Left renal pelvis (tissue), 4 donors: Measurements from ENCODE around the gene CORO7. TPM values are rescaled to one million over a fixed set of nuclear protein-coding genes. Genes with fewer than 3 reads are reported as not detected.
A peak's percentile ranks its signal among the peaks of the same experiment; 100 is the strongest.

ENCODE experiments used
- DNase-seq, 4 donors: peaks; one replicate each; pipeline ENCODE4 v3.0.0-alpha.2; 2013; ENCODE audit warnings: low read depth in 4 of 4, low spot score in 3 of 4
- polyA plus RNA-seq, 4 donors: library from polyadenylated mRNA; unstranded; fragments of 120-200 nt; gene quantifications; one replicate each; pipeline ENCODE4 v1.2.1, GENCODE V29; 2013; ENCODE audit not compliant: insufficient read length in 4 of 4

CORO7 gene
- polyA plus RNA-seq, 4 donors: 14.1 to 25.5 (median 16.9) TPM

- no peak for DNase-seq
These were observed 30.5 kb downstream of the CORO7 start for GRCh38 chr16:4385789-4386450.

DNA sequence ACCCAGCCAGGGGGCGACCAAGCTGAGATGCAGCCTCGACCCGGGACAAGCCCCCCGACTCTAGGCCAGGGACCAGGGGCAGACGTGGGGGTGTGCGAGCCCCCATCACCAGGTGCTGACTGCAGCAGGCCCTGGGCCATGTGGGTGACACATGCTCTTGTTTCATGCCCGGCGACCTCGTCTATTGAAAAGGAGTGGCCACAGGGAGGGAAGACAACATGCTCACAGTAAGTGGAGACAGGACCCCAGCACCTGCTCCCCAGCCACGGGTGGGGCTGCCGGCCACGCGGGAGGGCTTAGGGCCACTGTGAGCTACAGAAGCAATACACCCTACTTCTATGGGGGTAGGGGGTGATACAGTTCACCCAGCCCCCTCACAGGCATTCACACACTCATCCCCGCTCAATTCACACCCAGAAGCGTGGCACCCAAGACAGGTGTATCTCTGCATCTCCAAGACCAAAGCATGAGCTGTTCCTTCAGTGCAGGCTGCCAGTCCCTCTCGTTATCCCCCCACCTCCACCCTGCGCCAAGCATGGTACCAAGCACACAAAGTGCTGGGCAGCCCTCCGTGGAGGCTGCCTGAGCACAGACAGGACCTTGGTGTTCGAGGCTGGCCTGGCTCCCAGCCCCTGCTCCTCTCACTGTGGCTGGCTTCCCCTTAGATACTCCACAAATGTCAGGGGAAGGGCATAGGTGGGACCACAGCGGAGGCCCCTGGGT, 31.2 kb downstream of the CORO7 start:
- no peak for DNase-seq

DNA sequence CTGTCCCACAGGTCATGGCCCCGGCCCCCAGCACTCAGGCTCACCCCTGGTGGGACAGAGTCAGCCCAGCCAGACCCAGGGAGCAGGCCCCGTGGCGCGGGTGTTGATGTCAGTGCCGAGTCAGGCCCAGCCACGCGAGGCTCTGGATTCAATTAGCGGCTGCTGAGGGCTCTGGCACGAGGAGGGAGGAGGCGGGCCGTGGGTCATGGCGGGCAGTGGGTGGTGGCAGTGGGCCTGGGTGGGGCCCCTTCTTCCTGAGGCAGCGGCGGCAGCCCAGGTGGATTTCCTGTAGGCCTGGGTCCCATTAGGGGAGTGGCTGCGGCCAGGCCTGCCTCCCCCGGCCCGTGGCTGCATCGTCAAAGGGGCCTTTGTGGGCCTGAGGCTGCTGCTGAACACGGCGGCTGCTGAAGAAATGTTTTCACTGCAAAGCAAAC, 31.9 kb downstream of the CORO7 start:
- no peak for DNase-seq

DNA sequence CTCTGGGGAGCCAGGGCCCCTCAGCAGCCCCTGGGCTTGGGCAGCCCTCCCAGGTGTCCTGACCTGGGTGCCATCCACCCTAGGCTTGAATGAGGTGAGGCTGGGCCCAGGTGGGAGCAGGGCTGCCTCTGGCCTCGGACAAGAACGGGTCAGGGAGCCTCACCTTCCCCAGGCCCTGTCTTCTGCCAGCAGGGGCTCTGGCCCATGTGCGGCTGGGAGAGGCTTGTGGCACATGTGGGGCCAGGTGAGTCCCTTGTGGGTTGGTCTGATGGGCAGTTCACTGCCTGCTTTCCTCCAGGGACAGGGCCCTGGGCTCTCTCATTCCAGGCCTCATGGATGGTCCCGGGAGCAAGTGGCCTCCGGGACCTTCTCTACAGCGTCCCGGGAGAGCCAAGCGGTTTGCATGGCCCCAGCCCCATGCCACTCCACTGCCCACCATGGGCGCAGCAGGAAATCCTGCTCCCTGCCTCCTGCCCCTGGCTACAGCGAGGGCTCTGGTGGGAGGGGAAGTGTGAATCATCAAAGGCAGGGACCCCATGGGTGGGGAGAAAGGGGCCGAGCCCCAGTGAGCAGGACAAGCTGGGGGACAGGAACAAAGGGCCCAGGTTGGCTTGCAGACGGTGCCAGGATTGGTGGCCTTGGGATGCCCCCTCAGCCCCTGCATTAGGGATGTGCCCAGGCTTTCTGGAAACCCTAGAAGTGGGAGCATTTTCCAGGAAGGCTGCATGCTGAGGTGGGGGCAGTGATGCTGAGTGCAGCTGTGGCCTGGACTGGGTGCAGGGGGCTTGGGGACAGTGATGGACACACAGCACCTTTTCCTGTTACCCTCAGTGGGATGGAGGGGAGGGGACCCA, 32.6 kb downstream of the CORO7 start:
- no peak for DNase-seq

GRCh38 chr16:4382795-4383357, 33.5 kb downstream of the CORO7 start:
- no peak for DNase-seq

DNA sequence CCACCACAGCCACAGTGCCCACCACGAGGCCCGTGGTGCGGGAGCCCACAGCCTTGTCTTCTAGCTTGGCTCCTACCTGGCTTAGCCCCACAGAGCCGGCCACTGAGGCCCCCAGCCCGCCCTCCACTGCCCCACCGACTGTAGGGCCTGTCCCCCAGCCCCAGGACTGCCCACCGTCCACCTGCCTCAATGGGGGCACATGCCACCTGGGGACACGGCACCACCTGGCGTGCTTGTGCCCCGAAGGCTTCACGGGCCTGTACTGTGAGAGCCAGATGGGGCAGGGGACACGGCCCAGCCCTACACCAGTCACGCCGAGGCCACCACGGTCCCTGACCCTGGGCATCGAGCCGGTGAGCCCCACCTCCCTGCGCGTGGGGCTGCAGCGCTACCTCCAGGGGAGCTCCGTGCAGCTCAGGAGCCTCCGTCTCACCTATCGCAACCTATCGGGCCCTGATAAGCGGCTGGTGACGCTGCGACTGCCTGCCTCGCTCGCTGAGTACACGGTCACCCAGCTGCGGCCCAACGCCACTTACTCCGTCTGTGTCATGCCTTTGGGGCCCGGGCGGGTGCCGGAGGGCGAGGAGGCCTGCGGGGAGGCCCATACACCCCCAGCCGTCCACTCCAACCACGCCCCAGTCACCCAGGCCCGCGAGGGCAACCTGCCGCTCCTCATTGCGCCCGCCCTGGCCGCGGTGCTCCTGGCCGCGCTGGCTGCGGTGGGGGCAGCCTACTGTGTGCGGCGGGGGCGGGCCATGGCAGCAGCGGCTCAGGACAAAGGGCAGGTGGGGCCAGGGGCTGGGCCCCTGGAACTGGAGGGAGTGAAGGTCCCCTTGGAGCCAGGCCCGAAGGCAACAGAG, 34.2 kb downstream of the CORO7 start:
- no peak for DNase-seq

- DNase-seq: no peak
These were observed 35.1 kb downstream of the CORO7 start for GRCh38 chr16:4381072-4381934.

GRCh38 chr16:4380119-4381063, 36.0 kb downstream of the CORO7 start:
- DNase-seq: no peak

- no peak for DNase-seq
These were observed 37.3 kb downstream of the CORO7 start for GRCh38 chr16:4378999-4379690.

- no peak for DNase-seq
These were observed 38.2 kb downstream of the CORO7 start for GRCh38 chr16:4378161-4378666.

DNA sequence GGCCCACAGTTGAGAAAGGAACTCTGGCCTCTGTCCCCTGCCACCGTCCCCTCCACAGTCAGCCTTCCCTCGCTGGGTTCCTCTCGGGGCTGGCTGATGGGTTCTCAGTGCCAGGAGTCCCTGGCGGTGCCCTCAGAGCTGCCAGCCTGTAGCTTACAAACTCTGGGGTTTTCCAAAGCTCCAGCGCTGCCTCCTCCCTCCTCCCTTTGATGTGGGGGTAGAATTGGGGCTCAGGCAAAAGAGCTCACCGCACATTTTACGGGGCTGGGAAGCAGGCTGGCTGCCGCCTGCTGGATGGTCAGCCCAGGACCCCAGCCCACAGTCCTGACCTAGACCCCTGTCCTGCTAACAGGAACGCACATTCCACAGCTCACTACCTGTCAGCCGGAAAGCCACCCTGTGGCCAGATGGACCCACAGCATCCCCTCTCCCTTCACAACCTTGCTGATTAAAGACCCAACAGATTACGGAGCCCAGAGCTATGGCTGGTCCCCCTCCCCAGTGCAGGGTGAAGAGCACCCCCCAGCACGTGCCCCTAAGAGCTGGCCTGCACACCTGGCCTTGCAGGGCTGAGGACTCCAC, 38.7 kb downstream of the CORO7 start:
- DNase-seq: no peak

DNA sequence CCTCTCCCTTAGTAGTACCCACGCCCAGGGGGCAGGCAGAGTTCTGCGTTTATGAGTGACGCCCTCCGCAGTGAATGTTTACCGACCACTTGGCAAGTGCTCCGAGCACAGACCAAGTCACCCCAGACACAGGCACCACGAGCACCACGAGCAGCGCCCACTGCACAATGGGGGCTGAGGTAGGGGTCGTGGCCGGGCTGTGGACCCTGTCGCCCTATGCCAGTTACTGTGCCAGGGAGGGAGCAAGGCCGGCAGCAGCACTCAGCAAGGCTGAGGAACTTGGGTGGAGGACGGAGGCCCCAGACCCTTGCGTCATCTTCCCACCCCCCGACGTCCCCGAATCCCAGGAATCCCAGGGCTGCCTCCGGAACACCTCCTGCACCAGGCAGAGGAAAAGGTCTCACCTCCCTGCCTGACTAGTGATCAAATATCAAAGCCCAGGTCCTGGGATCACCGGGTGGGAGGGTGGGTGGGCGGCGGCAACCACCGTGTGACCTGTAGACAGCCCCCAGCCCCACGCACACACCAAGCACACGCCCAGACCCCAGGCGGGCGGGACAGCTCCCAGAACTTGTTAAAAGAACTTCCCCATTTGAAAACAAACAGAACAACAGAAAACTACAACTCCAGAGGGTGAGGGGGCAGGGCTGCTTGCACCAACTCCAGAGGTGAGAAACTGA, 39.4 kb downstream of the CORO7 start:
- DNase-seq: no peak

- DNase-seq: no peak
These were observed 40.1 kb downstream of the CORO7 start for GRCh38 chr16:4376126-4376892.

DNA sequence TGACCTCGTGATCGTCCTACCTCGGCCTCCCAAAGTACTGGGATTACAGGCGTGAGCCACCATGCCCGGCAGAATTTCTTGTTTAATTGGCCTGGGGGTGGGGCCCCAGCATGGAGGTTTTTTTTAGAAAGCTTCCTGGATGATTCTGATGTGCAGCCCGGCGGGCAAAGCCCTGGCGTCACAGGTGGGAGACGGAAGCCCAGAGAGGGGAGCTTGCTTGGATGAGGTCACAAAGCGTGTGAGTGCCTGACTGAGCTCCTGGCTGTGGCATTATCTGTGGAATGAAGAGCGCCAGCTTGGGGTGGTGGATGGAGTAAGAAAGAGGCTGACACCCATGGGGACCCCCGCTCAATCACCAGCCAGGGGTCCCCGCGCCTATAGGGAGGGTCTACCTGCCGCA, 40.7 kb downstream of the CORO7 start:
- DNase-seq: no peak

- peak in 2 of 4 donors; percentile 68 to 79 for DNase-seq
These were observed 42.3 kb downstream of the CORO7 start for GRCh38 chr16:4373909-4374742.
